ENCODE measurements around the gene HTATIP2. TPM values are rescaled to one million over a fixed set of nuclear protein-coding genes. Genes with fewer than 3 reads are reported as not detected.
"Not testable (repeated sequence)": the region's sequence is repeated elsewhere in the genome, so short reads cannot be mapped to it uniquely, and the experiment has no call there.

The HTATIP2 gene
- total RNA-seq, 3 donors from 2014 or later: 72.6 to 148 (median 129) TPM

DNA sequence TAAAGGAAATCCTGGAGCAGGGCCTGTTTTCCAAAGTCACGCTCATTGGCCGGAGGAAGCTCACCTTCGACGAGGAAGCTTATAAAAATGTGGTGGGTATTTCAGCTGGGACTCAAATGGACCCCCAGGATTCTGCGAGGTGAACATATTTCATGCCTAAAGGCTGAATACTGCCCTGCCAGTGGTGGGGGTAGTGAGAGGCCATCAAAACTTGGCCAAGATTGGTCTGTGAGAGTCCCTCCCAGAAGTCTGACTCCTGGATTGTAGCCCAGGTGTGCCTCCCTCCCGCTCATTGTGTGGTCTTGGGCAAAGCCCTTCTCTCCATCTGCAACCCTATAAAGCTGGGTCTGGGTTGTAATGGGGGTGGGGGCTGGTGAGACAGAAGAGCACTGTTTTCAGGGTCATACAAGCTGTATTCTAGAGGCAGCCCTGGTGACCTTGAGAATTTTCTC is 853 bp downstream of the HTATIP2 start:
- Histone ChIP-seq H3K4me1 (ENCODE audit: low read depth) (peaks cover 13% of the 10 kb centered on the region), H3K36me3 (ENCODE audit: low read depth) (no peaks in the 10 kb centered on the region), H3K4me3 (peak overlapping the region; percentile 87), H3K9me3 (no peaks in the 10 kb centered on the region)
- DNase-seq: no peak
- intact Hi-C loops (cut with DNase I, micrococcal nuclease): no loop called here
- peak; percentile 23 for ATAC-seq
- TF ChIP-seq, protein P1, sequence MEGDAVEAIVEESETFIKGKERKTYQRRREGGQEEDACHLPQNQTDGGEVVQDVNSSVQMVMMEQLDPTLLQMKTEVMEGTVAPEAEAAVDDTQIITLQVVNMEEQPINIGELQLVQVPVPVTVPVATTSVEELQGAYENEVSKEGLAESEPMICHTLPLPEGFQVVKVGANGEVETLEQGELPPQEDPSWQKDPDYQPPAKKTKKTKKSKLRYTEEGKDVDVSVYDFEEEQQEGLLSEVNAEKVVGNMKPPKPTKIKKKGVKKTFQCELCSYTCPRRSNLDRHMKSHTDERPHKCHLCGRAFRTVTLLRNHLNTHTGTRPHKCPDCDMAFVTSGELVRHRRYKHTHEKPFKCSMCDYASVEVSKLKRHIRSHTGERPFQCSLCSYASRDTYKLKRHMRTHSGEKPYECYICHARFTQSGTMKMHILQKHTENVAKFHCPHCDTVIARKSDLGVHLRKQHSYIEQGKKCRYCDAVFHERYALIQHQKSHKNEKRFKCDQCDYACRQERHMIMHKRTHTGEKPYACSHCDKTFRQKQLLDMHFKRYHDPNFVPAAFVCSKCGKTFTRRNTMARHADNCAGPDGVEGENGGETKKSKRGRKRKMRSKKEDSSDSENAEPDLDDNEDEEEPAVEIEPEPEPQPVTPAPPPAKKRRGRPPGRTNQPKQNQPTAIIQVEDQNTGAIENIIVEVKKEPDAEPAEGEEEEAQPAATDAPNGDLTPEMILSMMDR (IDR thresholded peaks at IDR 0.05): no peak

DNA sequence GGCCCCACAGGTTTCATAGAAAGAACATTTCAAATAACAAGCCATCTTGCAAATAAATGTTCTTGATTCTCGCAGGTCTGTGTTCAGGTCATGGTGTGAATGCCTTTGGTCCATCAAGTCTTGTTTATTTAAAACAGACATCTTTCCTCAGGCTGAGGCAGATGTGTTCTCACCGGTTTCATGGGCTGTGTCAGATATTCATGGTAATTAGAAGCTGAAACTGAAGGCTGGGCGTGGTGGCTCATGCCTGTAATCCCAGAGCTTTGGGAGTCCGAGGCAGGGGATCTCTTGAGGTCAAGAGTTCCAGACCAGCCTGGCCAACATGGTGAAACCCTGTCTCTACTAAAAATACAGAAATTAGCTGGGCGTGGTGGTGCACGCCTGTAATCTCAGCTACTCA is 2.0 kb downstream of the HTATIP2 start:
- H3K4me3 ChIP-seq; H3K36me3 ChIP-seq (ENCODE audit: low read depth); intact Hi-C loops (cut with DNase I, micrococcal nuclease); ATAC-seq; H3K9me3 ChIP-seq; DNase-seq: not testable (repeated sequence)
- H3K4me1 ChIP-seq (ENCODE audit: low read depth): peaks cover 13% of the 10 kb centered on the region

DNA sequence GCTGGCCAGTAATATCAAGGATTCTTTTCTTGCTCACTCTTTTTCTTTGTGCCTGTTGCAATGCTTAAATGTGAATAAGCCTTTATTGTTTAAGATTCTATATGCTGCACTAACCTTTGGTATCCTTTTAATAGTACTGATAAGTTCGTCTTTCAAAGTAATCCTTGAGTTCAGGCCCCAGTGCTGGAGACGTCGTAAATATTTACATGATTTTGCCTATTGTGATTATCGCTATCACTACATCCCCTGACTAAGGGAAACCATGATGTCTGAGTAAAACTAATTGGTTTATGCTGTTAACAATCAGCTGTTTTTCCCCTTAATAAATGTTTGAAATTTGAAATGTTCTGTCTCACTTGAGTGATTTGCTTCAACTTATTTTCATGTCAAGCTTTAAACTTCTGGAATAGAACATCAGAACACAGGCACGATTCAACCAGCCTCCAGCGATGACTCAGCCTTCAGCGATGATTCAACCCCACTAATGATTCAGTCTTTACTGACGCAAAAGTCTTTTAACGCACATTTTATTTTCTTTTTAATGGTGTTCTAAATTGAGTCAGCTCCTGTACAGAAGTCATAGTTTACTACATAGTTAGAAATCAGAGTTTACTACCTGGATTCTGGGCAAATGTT is 3.9 kb downstream of the HTATIP2 start:
- Histone ChIP-seq H3K36me3 (ENCODE audit: low read depth) (no peaks in the 10 kb centered on the region), H3K9me3 (no peaks in the 10 kb centered on the region), H3K4me1 (ENCODE audit: low read depth) (peaks cover 13% of the 10 kb centered on the region), H3K4me3 (no peak overlapping the region)
- DNase-seq (no peak), ATAC-seq (peak; percentile 41)
- TF ChIP-seq, protein P1 (IDR thresholded peaks at IDR 0.05): no peak
- intact Hi-C loops (cut with DNase I, micrococcal nuclease): no loop called here

DNA sequence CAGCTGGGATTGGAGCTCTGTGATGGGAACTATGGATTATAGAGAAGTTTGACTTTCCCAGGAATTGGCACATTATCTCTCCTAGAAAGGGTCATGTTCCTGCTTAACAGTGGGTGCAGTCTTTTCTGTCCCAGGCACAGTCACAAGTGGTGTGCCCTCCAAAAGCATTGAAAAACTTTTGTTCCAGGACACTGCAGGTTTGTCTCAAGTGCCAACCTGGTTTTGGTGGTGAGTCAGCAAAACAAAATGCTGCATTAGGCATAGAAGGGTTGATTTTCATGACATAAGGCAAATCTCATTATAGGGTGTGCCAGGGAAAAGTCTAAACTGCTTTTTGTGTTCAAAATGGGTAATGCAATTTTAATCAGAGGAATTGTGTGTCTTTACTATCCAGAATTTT is 4.9 kb downstream of the HTATIP2 start:
- TF ChIP-seq, protein P1 (IDR thresholded peaks at IDR 0.05): no peak
- peaks cover 13% of the 10 kb centered on the region for H3K4me1 ChIP-seq (ENCODE audit: low read depth)
- DNase-seq: no peak
- H3K36me3 ChIP-seq (ENCODE audit: low read depth): no peaks in the 10 kb centered on the region
- no peak overlapping the region for H3K4me3 ChIP-seq
- no peaks in the 10 kb centered on the region for H3K9me3 ChIP-seq
- intact Hi-C loops (cut with DNase I, micrococcal nuclease): no loop called here
- ATAC-seq: no peak

DNA sequence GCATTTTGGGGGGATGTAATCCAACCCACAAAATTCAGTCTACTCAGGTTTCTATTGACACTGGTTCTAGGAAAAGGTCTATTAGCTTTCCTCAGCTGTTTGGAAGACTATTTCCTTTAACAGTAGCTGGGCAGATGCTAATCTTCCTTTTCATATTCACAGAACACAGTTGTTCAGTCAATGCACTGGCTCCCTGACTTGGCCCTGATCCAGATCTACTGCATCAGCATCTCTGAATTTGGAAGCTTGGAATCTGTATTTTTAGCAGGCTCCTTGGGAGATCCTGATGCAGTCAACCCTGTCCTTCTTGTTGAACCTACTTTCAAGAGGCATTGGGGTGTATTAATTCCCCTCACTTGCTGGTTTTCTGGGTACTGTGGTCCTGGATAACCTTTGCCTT is 6.3 kb downstream of the HTATIP2 start:
- intact Hi-C loops (cut with DNase I, micrococcal nuclease): no loop called here
- TF ChIP-seq, protein P1 (IDR thresholded peaks at IDR 0.05): no peak
- Histone ChIP-seq H3K4me1 (ENCODE audit: low read depth) (peaks cover 8% of the 10 kb centered on the region), H3K4me3 (no peak overlapping the region), H3K36me3 (ENCODE audit: low read depth) (no peaks in the 10 kb centered on the region), H3K9me3 (no peaks in the 10 kb centered on the region)
- ATAC-seq (no peak), DNase-seq (no peak)

DNA sequence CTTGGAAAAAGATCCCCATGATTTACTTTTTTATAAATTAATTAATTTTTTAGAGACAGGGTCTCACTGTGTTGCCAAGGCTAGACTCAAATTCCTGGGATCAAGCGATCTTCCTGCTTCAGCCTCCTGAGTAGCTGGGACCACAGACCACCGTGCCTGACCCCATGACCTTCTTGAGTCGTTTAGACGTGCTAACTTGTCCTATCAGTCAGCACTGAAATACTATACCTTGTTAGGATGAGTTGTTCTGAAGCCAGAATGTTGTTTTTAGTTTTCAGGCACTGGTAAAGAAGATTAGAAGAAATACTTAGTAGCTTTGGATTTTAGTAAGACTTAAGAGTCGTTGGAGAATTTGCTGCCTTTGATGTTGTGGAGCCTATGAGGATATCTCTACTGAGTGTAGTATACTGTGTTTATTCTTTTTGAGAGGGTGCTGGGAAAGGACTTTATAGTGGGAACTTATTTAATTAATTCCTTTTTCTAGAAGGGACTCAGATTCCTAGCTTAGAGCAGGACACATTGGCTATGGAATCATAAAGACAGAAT is 8.6 kb downstream of the HTATIP2 start:
- Histone ChIP-seq H3K36me3 (ENCODE audit: low read depth) (no peaks in the 10 kb centered on the region), H3K4me1 (ENCODE audit: low read depth) (no peaks in the 10 kb centered on the region), H3K4me3 (no peak overlapping the region), H3K9me3 (no peaks in the 10 kb centered on the region)
- no peak for DNase-seq
- TF ChIP-seq, protein P1 (IDR thresholded peaks at IDR 0.05): no peak
- intact Hi-C loops (cut with DNase I, micrococcal nuclease): no loop called here
- no peak for ATAC-seq
